Chondrocyte (in vitro differentiated cells): ENCODE data around the gene SPNS1. TPM values are rescaled to one million over a fixed set of nuclear protein-coding genes. Genes with fewer than 3 reads are reported as not detected.
"Not testable (repeated sequence)": the region's sequence is repeated elsewhere in the genome, so short reads cannot be mapped to it uniquely, and the experiment has no call there.

ENCODE experiments used
- DNase-seq: peaks from one replicate; pipeline ENCODE4 v3.0.0; 2021; ENCODE audit warnings: mixed read lengths, low spot score
- H3K27ac Mint-ChIP-seq: one replicate; pipeline ENCODE4 v1.8.0; 2021; ENCODE audit warnings: mild to moderate bottlenecking, moderate library complexity, mixed read lengths; ENCODE audit not compliant: unreplicated experiment
- H3K27me3 Mint-ChIP-seq: 2 replicates; pipeline ENCODE4 v1.8.0; 2021; ENCODE audit warnings: low read depth, mixed read lengths
- H3K36me3 Mint-ChIP-seq: 2 replicates; pipeline ENCODE4 v1.8.0; 2021; ENCODE audit warnings: low read depth, mixed read lengths
- H3K4me1 Mint-ChIP-seq: 2 replicates; pipeline ENCODE4 v1.8.0; 2021; ENCODE audit warnings: low read depth, mild to moderate bottlenecking, mixed read lengths
- H3K4me3 Mint-ChIP-seq: one replicate; pipeline ENCODE4 v1.8.0; 2021; ENCODE audit warnings: mild to moderate bottlenecking, moderate library complexity, mixed read lengths; ENCODE audit not compliant: unreplicated experiment
- H3K9me3 Mint-ChIP-seq: 2 replicates; pipeline ENCODE4 v1.8.0; 2021; ENCODE audit warnings: low read depth, mixed read lengths
- CTCF ChIP-seq: fragments of 200-600 bp; sonication (generic); IDR thresholded peaks from 2 replicates; pipeline ENCODE4 v1.5.0; 2021; ENCODE audit warnings: antibody characterized with exemption, mild to moderate bottlenecking, moderate library complexity
- total RNA-seq: library from RNA; stranded (reverse); gene quantifications from 3 replicates; pipeline ENCODE4 v1.2.1, GENCODE V29; 2021

Gene SPNS1
- total RNA-seq, 1 donor from 2014 or later = 60.8 TPM

- Mint-ChIP-seq H3K9me3 (no peaks in the 10 kb centered on the region), H3K36me3 (peaks cover 2% of the 10 kb centered on the region), H3K4me3 (no peak overlapping the region), H3K27me3 (peaks cover 13% of the 10 kb centered on the region), H3K27ac (no peak overlapping the region), H3K4me1 (no peaks in the 10 kb centered on the region)
- no peak for TF ChIP-seq CTCF
- no peak for DNase-seq
These were observed 25.4 kb downstream of the SPNS1 start for GRCh38 chr16:29000019-29000418.

- DNase-seq, H3K4me1 Mint-ChIP-seq, H3K4me3 Mint-ChIP-seq, H3K36me3 Mint-ChIP-seq, H3K27ac Mint-ChIP-seq, H3K9me3 Mint-ChIP-seq: not testable (repeated sequence)
- peaks cover 12% of the 10 kb centered on the region for H3K27me3 Mint-ChIP-seq
These were observed 30.0 kb downstream of the SPNS1 start for GRCh38 chr16:29004496-29005139.

DNA sequence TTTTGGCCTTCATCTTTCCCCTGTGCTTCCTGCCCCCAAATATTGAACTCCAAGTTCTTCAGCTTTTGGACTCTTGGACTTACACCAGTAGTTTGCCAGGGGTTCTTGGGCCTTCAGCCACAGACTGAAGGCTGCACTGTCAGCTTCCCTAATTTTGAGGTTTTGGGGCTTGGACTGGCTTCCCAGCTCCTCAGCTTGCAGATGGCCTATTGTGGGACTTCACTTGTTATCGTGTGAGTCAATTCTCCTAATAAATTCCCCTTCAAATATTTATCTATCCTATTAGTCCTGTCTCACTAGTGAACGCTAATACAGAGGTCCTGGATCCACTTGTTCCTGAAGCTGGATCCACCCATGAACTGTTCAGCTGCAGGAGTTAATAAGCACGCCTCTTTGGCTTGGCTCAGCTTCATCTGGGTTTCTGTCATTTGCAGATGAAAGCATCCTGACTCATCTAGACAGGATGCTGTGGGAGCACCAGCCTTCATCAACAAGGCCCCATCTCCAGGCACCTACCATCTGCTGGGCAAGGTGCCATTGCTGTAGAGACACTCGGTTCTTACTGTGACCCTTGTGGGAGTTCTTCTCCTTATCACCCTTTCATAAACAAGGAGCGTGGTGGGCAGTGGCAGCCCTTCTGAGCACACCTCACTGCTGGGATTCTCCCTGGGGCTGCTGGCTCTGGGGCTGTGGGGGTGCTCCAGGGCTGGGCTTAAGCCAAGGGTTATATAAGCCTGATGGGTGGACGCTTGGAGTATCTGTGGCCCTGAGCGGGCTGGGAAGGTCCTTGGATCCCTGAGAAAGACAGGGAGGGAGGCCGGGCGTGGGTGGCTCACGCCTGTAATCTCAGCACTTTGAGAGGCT is 33.4 kb downstream of the SPNS1 start:
- TF ChIP-seq CTCF = no peak
- peaks cover 15% of the 10 kb centered on the region for H3K27me3 Mint-ChIP-seq
- no peaks in the 10 kb centered on the region for H3K4me1 Mint-ChIP-seq
- no peak overlapping the region for H3K4me3 Mint-ChIP-seq
- DNase-seq = no peak
- no peaks in the 10 kb centered on the region for H3K36me3 Mint-ChIP-seq
- no peak overlapping the region for H3K27ac Mint-ChIP-seq
- H3K9me3 Mint-ChIP-seq = no peaks in the 10 kb centered on the region

GRCh38 chr16:29009050-29009837 is 34.7 kb downstream of the SPNS1 start:
- TF ChIP-seq CTCF = no peak
- Mint-ChIP-seq H3K4me3 (no peak overlapping the region), H3K9me3 (no peaks in the 10 kb centered on the region), H3K4me1 (peaks cover 4% of the 10 kb centered on the region), H3K27ac (no peak overlapping the region), H3K36me3 (no peaks in the 10 kb centered on the region), H3K27me3 (peaks cover 15% of the 10 kb centered on the region)
- DNase-seq = no peak

GRCh38 chr16:29009838-29010166 is 35.2 kb downstream of the SPNS1 start:
- no peak overlapping the region for H3K27ac Mint-ChIP-seq
- DNase-seq = no peak
- peaks cover 4% of the 10 kb centered on the region for H3K4me1 Mint-ChIP-seq
- no peak overlapping the region for H3K4me3 Mint-ChIP-seq
- peaks cover 12% of the 10 kb centered on the region for H3K27me3 Mint-ChIP-seq
- H3K36me3 Mint-ChIP-seq = no peaks in the 10 kb centered on the region
- TF ChIP-seq CTCF = no peak
- H3K9me3 Mint-ChIP-seq = no peaks in the 10 kb centered on the region
